ENCODE data around the gene TJP1.
"Not testable (repeated sequence)": the region's sequence is repeated elsewhere in the genome, so short reads cannot be mapped to it uniquely, and the experiment has no call there.

TJP1 gene

GRCh38 chr15:29696950-29697738 is 125.1 kb downstream of the TJP1 start:
- DNase-seq = no peak

- not testable (repeated sequence) for DNase-seq
Measured at GRCh38 chr15:29696506-29696905, 125.8 kb downstream of the TJP1 start.

DNA sequence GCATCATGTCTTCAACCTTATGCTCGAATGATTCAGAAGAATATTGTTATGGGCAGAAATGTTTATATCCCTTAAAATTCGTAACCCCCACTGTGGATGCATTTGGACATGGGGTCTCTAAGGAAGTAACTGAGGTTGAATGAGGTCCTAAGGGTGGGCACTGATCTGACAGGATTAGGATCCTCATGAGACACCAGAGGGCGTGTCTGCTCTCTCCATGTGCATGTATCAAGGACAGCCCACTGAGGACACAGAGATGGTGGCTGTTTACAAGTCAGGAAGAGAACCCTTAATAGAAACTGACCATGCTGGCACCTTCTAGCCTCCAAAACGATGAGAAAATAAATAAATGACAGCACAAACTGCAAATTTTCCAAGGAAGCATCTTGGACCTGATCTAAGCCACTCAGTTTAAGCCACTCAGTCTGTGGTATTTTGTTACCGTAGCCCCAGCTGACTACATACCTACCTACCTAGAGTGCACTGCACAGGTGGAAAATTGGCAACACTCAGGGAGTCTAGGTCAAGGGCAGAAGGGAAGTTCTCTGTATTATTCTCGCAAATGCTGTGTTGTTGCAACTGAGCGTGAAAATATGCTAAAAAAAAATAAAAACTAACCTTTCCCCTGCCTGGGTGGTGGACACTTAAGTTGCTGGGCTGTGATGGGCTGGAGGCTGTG is 126.6 kb downstream of the TJP1 start:
- DNase-seq = no peak

DNA sequence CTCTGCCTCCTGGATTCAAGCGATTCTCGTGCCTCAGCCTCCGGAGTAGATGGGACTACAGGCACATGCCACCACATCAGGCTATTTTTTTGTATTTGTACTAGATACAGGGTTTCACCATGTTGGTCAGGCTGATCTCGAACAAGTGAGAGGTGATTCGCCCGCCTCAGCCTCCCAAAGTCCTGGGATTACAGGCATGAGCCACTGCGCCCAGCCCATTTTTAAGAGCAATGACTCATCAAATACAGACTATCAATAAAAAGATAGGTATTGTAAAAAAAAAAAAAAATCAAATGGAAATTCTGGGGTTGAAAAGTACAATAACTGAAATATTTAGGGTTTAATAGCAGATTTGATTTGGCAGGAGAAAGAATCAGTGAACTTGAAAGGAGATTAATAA is 129.0 kb downstream of the TJP1 start:
- DNase-seq = no peak

DNA sequence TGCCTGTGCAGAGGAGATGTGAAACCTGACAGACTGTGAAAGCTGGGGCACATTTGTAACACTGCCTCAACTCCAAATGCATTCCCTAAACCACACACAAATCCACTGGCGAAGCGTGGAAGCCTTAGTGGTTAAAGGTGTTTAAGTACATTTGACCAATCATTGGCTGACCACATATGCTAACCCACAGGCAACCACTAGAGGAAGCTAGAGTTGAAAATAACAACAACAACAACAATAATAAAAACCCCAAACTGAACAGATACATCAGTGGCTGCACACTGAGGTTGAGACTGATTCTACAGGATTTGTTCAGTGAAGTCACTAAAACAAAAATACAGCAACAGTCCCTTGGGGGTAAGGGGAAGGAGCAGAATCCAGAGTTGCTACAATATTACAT is 129.7 kb downstream of the TJP1 start:
- DNase-seq = no peak

- no peak for DNase-seq
Measured at GRCh38 chr15:29690765-29691475, 131.3 kb downstream of the TJP1 start.

GRCh38 chr15:29689287-29689986 is 132.8 kb downstream of the TJP1 start:
- DNase-seq = no peak

DNA sequence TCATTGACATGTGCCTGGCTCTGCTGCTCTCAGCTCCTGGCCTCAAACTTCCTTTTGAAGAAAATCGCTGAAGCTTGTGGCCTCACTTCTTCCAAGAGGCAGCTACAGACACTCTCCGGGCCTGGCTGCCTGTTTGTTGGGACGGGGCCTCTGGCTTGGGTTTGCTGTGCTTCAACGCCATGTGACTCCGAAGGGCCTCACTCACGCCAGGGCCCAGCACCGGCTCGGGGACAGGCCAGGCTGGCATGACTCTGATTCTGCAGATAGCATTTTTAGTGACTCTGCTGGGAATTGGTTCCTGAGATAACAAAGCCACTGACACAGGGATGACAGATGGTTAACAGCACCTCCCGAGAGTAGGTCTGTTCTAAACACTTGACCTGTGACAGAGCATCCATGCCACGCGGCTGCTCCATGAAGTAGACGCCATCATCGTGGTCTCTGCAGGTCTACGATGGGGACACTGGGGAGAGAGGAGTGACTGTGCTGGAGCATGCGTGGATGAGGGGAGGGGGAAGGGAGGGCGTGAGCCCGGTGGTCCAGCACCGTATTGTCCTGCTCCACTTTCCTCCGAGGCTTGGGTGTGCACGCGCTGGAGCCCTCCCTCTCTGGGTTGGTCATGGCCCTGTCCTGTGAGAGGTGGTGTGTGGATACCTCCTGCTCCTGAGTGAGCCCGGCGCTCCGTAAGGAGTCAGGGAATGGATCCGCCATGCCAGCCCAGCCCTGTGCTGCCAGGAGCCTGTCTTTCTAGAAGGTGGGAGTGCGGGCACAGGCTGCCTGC is 133.6 kb downstream of the TJP1 start:
- no peak for DNase-seq

GRCh38 chr15:29687939-29688505 is 134.2 kb downstream of the TJP1 start:
- no peak for DNase-seq

GRCh38 chr15:29687204-29687815 is 135.0 kb downstream of the TJP1 start:
- no peak for DNase-seq

GRCh38 chr15:29686445-29687203 is 135.6 kb downstream of the TJP1 start:
- no peak for DNase-seq

DNA sequence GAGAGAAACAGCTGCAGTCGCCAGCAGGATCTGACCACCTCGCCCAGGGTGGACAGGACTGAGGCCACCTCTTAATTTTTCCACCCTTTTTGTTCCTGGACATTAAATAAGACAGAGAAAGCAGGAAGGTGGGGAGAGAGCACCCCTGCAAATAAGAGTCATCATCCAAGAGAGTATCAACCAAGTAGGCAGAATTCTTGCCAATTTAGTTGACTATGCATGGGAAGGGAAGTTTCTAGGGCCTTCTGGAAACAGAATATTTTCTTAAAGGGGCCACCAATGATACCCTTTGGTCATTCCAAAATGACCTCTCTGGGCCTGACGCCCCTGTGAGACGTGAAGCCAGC is 136.2 kb downstream of the TJP1 start:
- DNase-seq = no peak

- DNase-seq = no peak
Measured at GRCh38 chr15:29685156-29686078, 136.9 kb downstream of the TJP1 start.

DNA sequence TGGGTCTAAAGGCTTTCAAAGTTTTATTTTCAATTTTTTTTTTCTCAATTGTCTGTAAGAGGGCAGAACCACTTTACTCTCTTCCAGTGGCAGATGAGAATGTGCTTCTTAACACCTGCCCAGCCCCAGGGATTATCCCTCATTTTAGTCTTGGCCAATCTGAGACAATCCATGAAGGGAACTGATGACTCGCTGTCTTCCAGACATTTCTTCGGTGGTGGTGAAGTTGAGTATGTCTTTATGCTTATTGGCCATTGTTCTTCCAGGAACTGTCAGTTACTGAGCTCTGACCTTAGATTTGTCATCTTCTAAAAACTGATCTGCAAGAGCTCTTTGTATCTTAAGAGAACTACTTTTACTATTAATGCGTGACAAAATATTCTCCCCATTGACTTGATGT is 139.5 kb downstream of the TJP1 start:
- no peak for DNase-seq

GRCh38 chr15:29682361-29682760 is 139.9 kb downstream of the TJP1 start:
- DNase-seq = no peak

GRCh38 chr15:29681946-29682345 is 140.3 kb downstream of the TJP1 start:
- no peak for DNase-seq

GRCh38 chr15:29681166-29681845 is 141.0 kb downstream of the TJP1 start:
- no peak for DNase-seq

- DNase-seq = no peak
Measured at GRCh38 chr15:29680465-29681165, 141.7 kb downstream of the TJP1 start.

Measured in activated T-cell treated with anti-CD3 and anti-CD28 coated beads, Interleukin-2, amount 50 U/mL, for 1 hour (primary cell).